Type B pancreatic cell (in vitro differentiated cells): ENCODE measurements around the gene ZGLP1. TPM values are rescaled to one million over a fixed set of nuclear protein-coding genes. Genes with fewer than 3 reads are reported as not detected.
A peak's percentile ranks its signal among the peaks of the same experiment; 100 is the strongest.
"Not testable (repeated sequence)": the region's sequence is repeated elsewhere in the genome, so short reads cannot be mapped to it uniquely, and the experiment has no call there.

Experiments used
- DNase-seq: peaks from one replicate; pipeline ENCODE4 v3.0.0; 2021; ENCODE audit warnings: mixed read lengths; ENCODE audit not compliant: unreplicated experiment; ENCODE audit errors: extremely low spot score
- H3K27ac Mint-ChIP-seq: 2 replicates; pipeline ENCODE4 v1.8.0; 2021; ENCODE audit warnings: mild to moderate bottlenecking, mixed read lengths
- H3K27me3 Mint-ChIP-seq: 2 replicates; pipeline ENCODE4 v1.8.0; 2021; ENCODE audit warnings: mixed read lengths
- H3K36me3 Mint-ChIP-seq: 2 replicates; pipeline ENCODE4 v1.8.0; 2021; ENCODE audit warnings: mixed read lengths
- H3K4me1 Mint-ChIP-seq: one replicate; pipeline ENCODE4 v1.8.0; 2021; ENCODE audit warnings: mixed read lengths; ENCODE audit not compliant: unreplicated experiment
- H3K4me3 Mint-ChIP-seq: 2 replicates; pipeline ENCODE4 v1.8.0; 2021; ENCODE audit warnings: mild to moderate bottlenecking, mixed read lengths
- H3K9me3 Mint-ChIP-seq: 2 replicates; pipeline ENCODE4 v1.8.0; 2021; ENCODE audit warnings: mixed read lengths
- total RNA-seq: library from RNA; stranded (reverse); gene quantifications from 2 replicates; pipeline ENCODE4 v1.2.1, GENCODE V29; 2021; ENCODE audit warnings: low replicate concordance
- TF ChIP-seq, protein P1 (sequence below): fragments of 200-600 bp; sonication (generic); conservative IDR thresholded peaks from 2 replicates; pipeline ENCODE4 v1.5.0; 2021; ENCODE audit warnings: antibody characterized with exemption, mild to moderate bottlenecking

ZGLP1 gene
- total RNA-seq, 1 donor from 2014 or later = 17.0 TPM

DNA sequence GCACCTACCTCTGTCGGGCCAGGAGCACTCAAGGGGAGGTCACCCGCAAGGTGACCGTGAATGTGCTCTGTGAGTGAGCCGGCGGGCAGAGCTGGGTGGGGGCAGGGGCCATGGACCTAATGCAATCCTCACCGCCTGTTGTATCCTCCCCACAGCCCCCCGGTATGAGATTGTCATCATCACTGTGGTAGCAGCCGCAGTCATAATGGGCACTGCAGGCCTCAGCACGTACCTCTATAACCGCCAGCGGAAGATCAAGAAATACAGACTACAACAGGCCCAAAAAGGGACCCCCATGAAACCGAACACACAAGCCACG, 24.7 kb downstream of the ZGLP1 start:
- no peak overlapping the region for H3K27ac Mint-ChIP-seq
- H3K36me3 Mint-ChIP-seq = peaks cover 8% of the 10 kb centered on the region
- peaks cover 63% of the 10 kb centered on the region for H3K27me3 Mint-ChIP-seq
- TF ChIP-seq, protein P1, sequence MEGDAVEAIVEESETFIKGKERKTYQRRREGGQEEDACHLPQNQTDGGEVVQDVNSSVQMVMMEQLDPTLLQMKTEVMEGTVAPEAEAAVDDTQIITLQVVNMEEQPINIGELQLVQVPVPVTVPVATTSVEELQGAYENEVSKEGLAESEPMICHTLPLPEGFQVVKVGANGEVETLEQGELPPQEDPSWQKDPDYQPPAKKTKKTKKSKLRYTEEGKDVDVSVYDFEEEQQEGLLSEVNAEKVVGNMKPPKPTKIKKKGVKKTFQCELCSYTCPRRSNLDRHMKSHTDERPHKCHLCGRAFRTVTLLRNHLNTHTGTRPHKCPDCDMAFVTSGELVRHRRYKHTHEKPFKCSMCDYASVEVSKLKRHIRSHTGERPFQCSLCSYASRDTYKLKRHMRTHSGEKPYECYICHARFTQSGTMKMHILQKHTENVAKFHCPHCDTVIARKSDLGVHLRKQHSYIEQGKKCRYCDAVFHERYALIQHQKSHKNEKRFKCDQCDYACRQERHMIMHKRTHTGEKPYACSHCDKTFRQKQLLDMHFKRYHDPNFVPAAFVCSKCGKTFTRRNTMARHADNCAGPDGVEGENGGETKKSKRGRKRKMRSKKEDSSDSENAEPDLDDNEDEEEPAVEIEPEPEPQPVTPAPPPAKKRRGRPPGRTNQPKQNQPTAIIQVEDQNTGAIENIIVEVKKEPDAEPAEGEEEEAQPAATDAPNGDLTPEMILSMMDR = no peak
- DNase-seq = no peak
- no peaks in the 10 kb centered on the region for H3K9me3 Mint-ChIP-seq
- H3K4me1 Mint-ChIP-seq = peaks cover 6% of the 10 kb centered on the region
- H3K4me3 Mint-ChIP-seq = no peak overlapping the region

DNA sequence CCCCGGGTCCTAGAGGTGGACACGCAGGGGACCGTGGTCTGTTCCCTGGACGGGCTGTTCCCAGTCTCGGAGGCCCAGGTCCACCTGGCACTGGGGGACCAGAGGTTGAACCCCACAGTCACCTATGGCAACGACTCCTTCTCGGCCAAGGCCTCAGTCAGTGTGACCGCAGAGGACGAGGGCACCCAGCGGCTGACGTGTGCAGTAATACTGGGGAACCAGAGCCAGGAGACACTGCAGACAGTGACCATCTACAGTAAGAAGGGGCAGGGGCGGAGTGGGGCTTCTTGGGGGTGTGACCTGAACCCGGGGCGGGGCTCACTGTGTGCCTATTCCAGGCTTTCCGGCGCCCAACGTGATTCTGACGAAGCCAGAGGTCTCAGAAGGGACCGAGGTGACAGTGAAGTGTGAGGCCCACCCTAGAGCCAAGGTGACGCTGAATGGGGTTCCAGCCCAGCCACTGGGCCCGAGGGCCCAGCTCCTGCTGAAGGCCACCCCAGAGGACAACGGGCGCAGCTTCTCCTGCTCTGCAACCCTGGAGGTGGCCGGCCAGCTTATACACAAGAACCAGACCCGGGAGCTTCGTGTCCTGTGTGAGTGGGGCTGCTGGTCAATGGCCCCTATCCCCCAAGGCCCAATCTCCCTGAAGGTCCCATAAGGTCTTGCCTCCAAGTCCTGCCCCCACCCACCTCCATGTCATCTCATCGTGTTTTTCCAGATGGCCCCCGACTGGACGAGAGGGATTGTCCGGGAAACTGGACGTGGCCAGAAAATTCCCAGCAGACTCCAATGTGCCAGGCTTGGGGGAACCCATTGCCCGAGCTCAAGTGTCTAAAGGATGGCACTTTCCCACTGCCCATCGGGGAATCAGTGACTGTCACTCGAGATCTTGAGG, 25.3 kb downstream of the ZGLP1 start:
- H3K27ac Mint-ChIP-seq = no peak overlapping the region
- H3K9me3 Mint-ChIP-seq = no peaks in the 10 kb centered on the region
- peaks cover 8% of the 10 kb centered on the region for H3K4me1 Mint-ChIP-seq
- TF ChIP-seq, protein P1 = no peak
- H3K27me3 Mint-ChIP-seq = peaks cover 61% of the 10 kb centered on the region
- no peak overlapping the region for H3K4me3 Mint-ChIP-seq
- no peak for DNase-seq
- H3K36me3 Mint-ChIP-seq = peaks cover 8% of the 10 kb centered on the region

DNA sequence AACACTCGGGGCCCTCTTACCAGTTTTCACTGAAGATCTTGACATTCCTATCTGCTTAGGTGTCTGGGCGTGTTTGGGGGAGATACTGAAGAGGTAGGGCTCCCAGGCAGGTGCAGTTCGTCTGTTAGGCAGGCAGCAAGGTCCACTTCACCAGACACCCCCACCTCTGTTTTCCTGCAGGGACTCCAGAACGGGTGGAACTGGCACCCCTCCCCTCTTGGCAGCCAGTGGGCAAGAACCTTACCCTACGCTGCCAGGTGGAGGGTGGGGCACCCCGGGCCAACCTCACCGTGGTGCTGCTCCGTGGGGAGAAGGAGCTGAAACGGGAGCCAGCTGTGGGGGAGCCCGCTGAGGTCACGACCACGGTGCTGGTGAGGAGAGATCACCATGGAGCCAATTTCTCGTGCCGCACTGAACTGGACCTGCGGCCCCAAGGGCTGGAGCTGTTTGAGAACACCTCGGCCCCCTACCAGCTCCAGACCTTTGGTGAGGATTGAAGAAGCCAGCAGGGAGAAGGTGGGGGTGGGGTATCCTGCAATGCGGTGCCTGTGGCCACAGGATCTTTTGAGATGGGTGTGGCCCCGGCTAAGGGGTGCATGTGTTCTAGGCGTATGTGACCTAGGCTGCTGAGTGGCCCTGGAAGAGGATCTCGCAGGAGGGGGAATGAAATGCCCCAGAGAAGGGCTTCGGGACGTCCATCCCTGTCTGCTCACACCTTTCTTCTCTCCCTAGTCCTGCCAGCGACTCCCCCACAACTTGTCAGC, 26.1 kb downstream of the ZGLP1 start:
- no peak for DNase-seq
- TF ChIP-seq, protein P1 = no peak

DNA sequence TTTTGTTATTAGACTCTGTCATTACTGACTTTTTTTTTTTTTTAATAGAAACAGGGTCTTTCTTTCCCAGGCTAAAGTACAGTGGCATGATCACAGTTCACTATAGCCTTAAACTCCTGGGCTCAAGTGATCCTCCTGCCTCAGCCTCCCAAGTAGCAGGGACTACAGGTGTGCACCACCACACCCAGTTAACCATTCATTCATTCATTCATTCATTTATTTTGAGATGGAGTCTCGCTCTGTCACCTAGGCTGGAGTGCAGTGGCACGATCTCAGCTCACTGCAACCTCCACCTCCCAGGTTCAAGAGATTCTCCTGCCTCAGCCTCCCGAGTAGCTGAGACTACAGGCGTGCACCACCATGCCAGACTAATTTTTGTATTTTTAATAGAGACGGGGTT, 27.6 kb downstream of the ZGLP1 start:
- not testable (repeated sequence) for H3K4me3 Mint-ChIP-seq, H3K4me1 Mint-ChIP-seq, H3K9me3 Mint-ChIP-seq, H3K27ac Mint-ChIP-seq, H3K36me3 Mint-ChIP-seq, DNase-seq
- H3K27me3 Mint-ChIP-seq = peaks cover 43% of the 10 kb centered on the region

More for the DNA sequence above, 26.1 kb downstream of the ZGLP1 start:
- peaks cover 57% of the 10 kb centered on the region for H3K27me3 Mint-ChIP-seq
- no peaks in the 10 kb centered on the region for H3K9me3 Mint-ChIP-seq
- H3K4me1 Mint-ChIP-seq = peaks cover 4% of the 10 kb centered on the region
- peak overlapping the region; percentile 22 for H3K4me3 Mint-ChIP-seq
- H3K27ac Mint-ChIP-seq = peak overlapping the region; percentile 70
- H3K36me3 Mint-ChIP-seq = peaks cover 8% of the 10 kb centered on the region

DNA sequence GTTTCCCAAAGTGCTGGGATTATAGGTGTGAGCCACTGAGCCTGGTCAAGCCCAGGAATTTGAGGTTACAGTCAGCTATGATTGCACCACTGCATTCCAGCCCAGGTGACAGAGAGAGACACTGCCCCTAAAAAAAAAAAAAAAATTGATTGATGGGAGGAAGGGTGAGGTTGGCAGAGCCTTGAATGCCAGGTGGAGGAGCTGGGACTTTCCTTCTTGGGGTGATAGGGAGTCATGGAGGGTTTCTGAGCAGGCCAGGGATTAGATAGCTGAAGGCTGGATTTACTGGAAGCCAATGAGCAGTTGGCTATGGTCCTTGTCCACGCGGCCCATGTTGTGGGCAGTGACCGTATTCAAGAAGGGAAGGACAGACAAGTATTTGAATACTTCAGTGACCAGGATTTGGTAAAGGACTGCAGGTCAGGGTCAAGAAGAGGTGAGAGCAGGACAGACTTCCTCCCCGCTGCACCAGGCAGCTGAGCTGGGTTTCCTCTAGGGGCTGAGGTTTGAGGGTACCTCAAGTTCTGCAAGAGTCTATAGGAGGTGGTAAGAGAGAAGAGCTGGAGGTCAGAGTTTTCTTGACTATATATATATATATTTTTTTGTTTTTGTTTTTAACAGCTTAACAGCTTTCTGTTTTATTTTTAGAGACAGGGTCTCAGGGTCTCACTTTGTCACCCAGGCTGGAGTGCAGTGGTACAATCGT, 29.7 kb downstream of the ZGLP1 start:
- TF ChIP-seq, protein P1 = no peak
- Mint-ChIP-seq H3K4me1 (peaks cover 3% of the 10 kb centered on the region), H3K4me3 (no peak overlapping the region), H3K9me3 (no peaks in the 10 kb centered on the region), H3K27ac (peak overlapping the region; percentile 14), H3K27me3 (peaks cover 22% of the 10 kb centered on the region), H3K36me3 (no peaks in the 10 kb centered on the region)
- DNase-seq = no peak
